ENCODE measurements around the gene RFLNA.

RFLNA gene

GRCh38 chr12:124334266-124334665 lies 39.4 kb downstream of the RFLNA start:
- H2BK120ac ChIP-seq (ENCODE audit: insufficient read depth, low read length, poor library complexity) = no peak overlapping the region
- H2BK12ac ChIP-seq (ENCODE audit: low read length) = no peak overlapping the region
- no peak overlapping the region for H4K91ac ChIP-seq (ENCODE audit: low read depth, low read length)
- no peak overlapping the region for H3K4me2 ChIP-seq (ENCODE audit: low read length)
- WGBS (ENCODE audit: extremely low coverage, insufficient coverage, insufficient read length) = no CpG with 5 or more reads among the region's 16 CpGs
- H3K79me2 ChIP-seq (ENCODE audit: control insufficient read depth, insufficient read depth, low read length, poor library complexity) = no peaks in the 10 kb centered on the region
- no peak overlapping the region for H3K18ac ChIP-seq (ENCODE audit: low read length)
- H3K79me1 ChIP-seq (ENCODE audit: low read length) = no peaks in the 10 kb centered on the region
- H3K14ac ChIP-seq (ENCODE audit: low read length) = no peak overlapping the region
- peaks cover 79 to 85% of the 10 kb centered on the region in 2 experiments for H3K36me3 ChIP-seq (ENCODE audit: control insufficient read depth in 1 of 2, insufficient read depth in 2 of 2, low read length in 2 of 2)
- H3K4me3 ChIP-seq (ENCODE audit: low read depth, low read length) = no peak overlapping the region
- H4K8ac ChIP-seq (ENCODE audit: low read depth, low read length) = no peak overlapping the region
- H3K9me3 ChIP-seq (ENCODE audit: insufficient read depth, low read depth, low read length) = peaks cover 7% of the 10 kb centered on the region
- H3K4ac ChIP-seq (ENCODE audit: low read depth, low read length) = no peak overlapping the region
- no peak overlapping the region for H2AFZ ChIP-seq (ENCODE audit: insufficient read depth, low read length, poor library complexity)
- no peak for DNase-seq
- no peak overlapping the region for H2AK5ac ChIP-seq (ENCODE audit: low read length)
- H3K9ac ChIP-seq (ENCODE audit: low read length) = no peak overlapping the region
- no peak overlapping the region for H3K27ac ChIP-seq (ENCODE audit: low read depth, low read length)
- no peak overlapping the region for H2BK5ac ChIP-seq (ENCODE audit: low read depth, low read length, poor library complexity)
- H3K23ac ChIP-seq (ENCODE audit: low read length) = no peak overlapping the region
- H3K27me3 ChIP-seq (ENCODE audit: insufficient read depth, low read length) = no peaks in the 10 kb centered on the region
- H3K4me1 ChIP-seq (ENCODE audit: control insufficient read depth in 1 of 2, insufficient read depth in 2 of 2, low read length in 2 of 2) = no peaks in the 10 kb centered on the region
- no peak overlapping the region for H4K12ac ChIP-seq (ENCODE audit: low read depth, low read length)

DNA sequence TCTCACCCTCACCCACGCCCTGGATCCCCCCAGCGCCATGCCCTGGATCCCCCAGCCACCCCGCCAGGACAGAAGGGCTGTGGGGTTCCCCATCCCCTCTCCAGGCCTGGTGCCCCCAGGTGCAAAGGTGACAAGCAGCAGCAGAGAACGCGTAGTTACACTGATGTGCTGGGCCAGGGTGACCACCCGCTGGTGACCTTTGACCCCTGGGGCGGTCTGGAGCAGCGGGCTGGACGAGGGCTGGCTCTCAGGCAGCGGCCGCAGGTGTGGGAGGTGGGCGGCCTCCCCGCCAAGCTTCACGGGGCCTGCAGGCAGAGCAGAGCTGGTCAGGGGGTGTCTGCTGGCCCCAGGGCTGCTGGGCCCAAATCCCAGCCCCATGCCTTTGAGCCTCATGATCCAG lies 40.1 kb downstream of the RFLNA start:
- H3K23ac ChIP-seq (ENCODE audit: low read length) = no peak overlapping the region
- no peak overlapping the region for H3K4me3 ChIP-seq (ENCODE audit: low read depth, low read length)
- no peaks in the 10 kb centered on the region for H3K79me1 ChIP-seq (ENCODE audit: low read length)
- no peak overlapping the region for H4K91ac ChIP-seq (ENCODE audit: low read depth, low read length)
- H3K36me3 ChIP-seq (ENCODE audit: control insufficient read depth in 1 of 2, insufficient read depth in 2 of 2, low read length in 2 of 2) = peaks cover 78 to 83% of the 10 kb centered on the region in 2 experiments
- no peak overlapping the region for H2BK5ac ChIP-seq (ENCODE audit: low read depth, low read length, poor library complexity)
- no peaks in the 10 kb centered on the region for H3K4me1 ChIP-seq (ENCODE audit: control insufficient read depth in 1 of 2, insufficient read depth in 2 of 2, low read length in 2 of 2)
- H2AFZ ChIP-seq (ENCODE audit: insufficient read depth, low read length, poor library complexity) = no peak overlapping the region
- H3K79me2 ChIP-seq (ENCODE audit: control insufficient read depth, insufficient read depth, low read length, poor library complexity) = no peaks in the 10 kb centered on the region
- no peaks in the 10 kb centered on the region for H3K27me3 ChIP-seq (ENCODE audit: insufficient read depth, low read length)
- peaks cover 7% of the 10 kb centered on the region for H3K9me3 ChIP-seq (ENCODE audit: insufficient read depth, low read depth, low read length)
- no peak overlapping the region for H4K12ac ChIP-seq (ENCODE audit: low read depth, low read length)
- no peak for DNase-seq
- no peak overlapping the region for H3K14ac ChIP-seq (ENCODE audit: low read length)
- no peak overlapping the region for H2BK120ac ChIP-seq (ENCODE audit: insufficient read depth, low read length, poor library complexity)
- no peak overlapping the region for H3K4ac ChIP-seq (ENCODE audit: low read depth, low read length)
- H3K18ac ChIP-seq (ENCODE audit: low read length) = no peak overlapping the region
- no peak overlapping the region for H3K27ac ChIP-seq (ENCODE audit: low read depth, low read length)
- no CpG with 5 or more reads among the region's 14 CpGs for WGBS (ENCODE audit: extremely low coverage, insufficient coverage, insufficient read length)
- H3K4me2 ChIP-seq (ENCODE audit: low read length) = no peak overlapping the region
- H2BK12ac ChIP-seq (ENCODE audit: low read length) = no peak overlapping the region
- H4K8ac ChIP-seq (ENCODE audit: low read depth, low read length) = no peak overlapping the region
- H3K9ac ChIP-seq (ENCODE audit: low read length) = no peak overlapping the region
- no peak overlapping the region for H2AK5ac ChIP-seq (ENCODE audit: low read length)

DNA sequence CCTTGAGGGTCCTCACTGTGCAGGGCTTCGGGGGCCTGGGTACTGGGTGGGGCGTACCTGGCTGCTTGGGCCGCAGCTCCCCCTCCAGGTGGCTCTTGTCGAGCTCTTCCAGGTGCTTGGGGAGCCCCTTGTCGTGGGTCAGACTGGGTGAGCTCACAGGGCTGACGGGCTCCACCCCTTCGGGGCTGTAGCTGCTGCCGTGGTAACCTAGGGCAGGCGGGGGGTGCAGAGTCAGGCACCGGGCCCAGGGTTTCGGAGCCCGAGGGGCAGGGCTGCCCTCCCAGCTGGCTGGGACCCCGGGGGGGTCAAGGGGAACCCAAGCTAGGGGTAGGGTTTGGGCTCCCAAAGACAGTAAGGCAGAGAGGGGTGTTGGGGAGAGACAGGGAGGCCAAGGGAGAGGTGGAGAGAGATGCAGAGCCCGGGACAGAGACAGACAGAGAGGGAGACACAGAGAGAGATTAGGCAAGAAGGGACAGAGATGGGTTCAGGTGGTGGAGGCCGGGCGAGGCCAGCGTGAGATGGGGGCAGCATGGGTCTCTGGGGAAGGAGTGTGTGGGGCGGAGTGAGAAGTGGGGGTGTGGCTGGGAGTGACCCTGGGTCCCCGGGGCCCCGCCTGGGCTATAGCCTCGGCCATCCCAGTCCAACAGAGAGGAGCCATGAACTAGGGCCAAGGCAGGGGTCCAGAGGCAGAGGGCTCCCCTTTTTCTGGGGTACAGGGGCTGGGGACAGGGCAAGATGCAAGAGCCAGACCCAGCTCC lies 40.7 kb downstream of the RFLNA start:
- no peak overlapping the region for H4K8ac ChIP-seq (ENCODE audit: low read depth, low read length)
- no peak overlapping the region for H4K91ac ChIP-seq (ENCODE audit: low read depth, low read length)
- no peak overlapping the region for H3K14ac ChIP-seq (ENCODE audit: low read length)
- no peak overlapping the region for H3K4ac ChIP-seq (ENCODE audit: low read depth, low read length)
- no peak overlapping the region for H3K23ac ChIP-seq (ENCODE audit: low read length)
- H2BK5ac ChIP-seq (ENCODE audit: low read depth, low read length, poor library complexity) = no peak overlapping the region
- H3K79me1 ChIP-seq (ENCODE audit: low read length) = no peaks in the 10 kb centered on the region
- H3K9me3 ChIP-seq (ENCODE audit: insufficient read depth, low read depth, low read length) = peaks cover 7% of the 10 kb centered on the region
- H3K18ac ChIP-seq (ENCODE audit: low read length) = no peak overlapping the region
- no CpG with 5 or more reads among the region's 21 CpGs for WGBS (ENCODE audit: extremely low coverage, insufficient coverage, insufficient read length)
- H3K36me3 ChIP-seq (ENCODE audit: control insufficient read depth in 1 of 2, insufficient read depth in 2 of 2, low read length in 2 of 2) = peaks cover 80 to 83% of the 10 kb centered on the region in 2 experiments
- no peaks in the 10 kb centered on the region for H3K4me1 ChIP-seq (ENCODE audit: control insufficient read depth in 1 of 2, insufficient read depth in 2 of 2, low read length in 2 of 2)
- no peaks in the 10 kb centered on the region for H3K27me3 ChIP-seq (ENCODE audit: insufficient read depth, low read length)
- H3K79me2 ChIP-seq (ENCODE audit: control insufficient read depth, insufficient read depth, low read length, poor library complexity) = no peaks in the 10 kb centered on the region
- H3K4me3 ChIP-seq (ENCODE audit: low read depth, low read length) = no peak overlapping the region
- H3K27ac ChIP-seq (ENCODE audit: low read depth, low read length) = no peak overlapping the region
- H2AFZ ChIP-seq (ENCODE audit: insufficient read depth, low read length, poor library complexity) = no peak overlapping the region
- no peak overlapping the region for H3K4me2 ChIP-seq (ENCODE audit: low read length)
- no peak overlapping the region for H2BK120ac ChIP-seq (ENCODE audit: insufficient read depth, low read length, poor library complexity)
- DNase-seq = no peak
- H3K9ac ChIP-seq (ENCODE audit: low read length) = no peak overlapping the region
- no peak overlapping the region for H2BK12ac ChIP-seq (ENCODE audit: low read length)
- H2AK5ac ChIP-seq (ENCODE audit: low read length) = no peak overlapping the region
- H4K12ac ChIP-seq (ENCODE audit: low read depth, low read length) = no peak overlapping the region

GRCh38 chr12:124336184-124336437 lies 41.2 kb downstream of the RFLNA start:
- no peak for DNase-seq
- Histone ChIP-seq H3K18ac (ENCODE audit: low read length) (no peak overlapping the region), H4K12ac (ENCODE audit: low read depth, low read length) (no peak overlapping the region), H3K27me3 (ENCODE audit: insufficient read depth, low read length) (no peaks in the 10 kb centered on the region), H3K23ac (ENCODE audit: low read length) (no peak overlapping the region), H3K4ac (ENCODE audit: low read depth, low read length) (no peak overlapping the region), H2BK120ac (ENCODE audit: insufficient read depth, low read length, poor library complexity) (no peak overlapping the region), H3K79me2 (ENCODE audit: control insufficient read depth, insufficient read depth, low read length, poor library complexity) (no peaks in the 10 kb centered on the region), H2BK12ac (ENCODE audit: low read length) (no peak overlapping the region), H2AFZ (ENCODE audit: insufficient read depth, low read length, poor library complexity) (no peak overlapping the region), H3K4me2 (ENCODE audit: low read length) (no peak overlapping the region), H3K4me3 (ENCODE audit: low read depth, low read length) (no peak overlapping the region), H3K27ac (ENCODE audit: low read depth, low read length) (no peak overlapping the region), H2AK5ac (ENCODE audit: low read length) (no peak overlapping the region), H3K36me3 (ENCODE audit: control insufficient read depth in 1 of 2, insufficient read depth in 2 of 2, low read length in 2 of 2) (peaks cover 80 to 84% of the 10 kb centered on the region in 2 experiments), H4K8ac (ENCODE audit: low read depth, low read length) (no peak overlapping the region), H2BK5ac (ENCODE audit: low read depth, low read length, poor library complexity) (no peak overlapping the region), H3K14ac (ENCODE audit: low read length) (no peak overlapping the region), H3K79me1 (ENCODE audit: low read length) (no peaks in the 10 kb centered on the region), H3K9ac (ENCODE audit: low read length) (no peak overlapping the region), H3K9me3 (ENCODE audit: insufficient read depth, low read depth, low read length) (peaks cover 7% of the 10 kb centered on the region), H3K4me1 (ENCODE audit: control insufficient read depth in 1 of 2, insufficient read depth in 2 of 2, low read length in 2 of 2) (no peaks in the 10 kb centered on the region), H4K91ac (ENCODE audit: low read depth, low read length) (no peak overlapping the region)
- no CpG with 5 or more reads among the region's 12 CpGs for WGBS (ENCODE audit: extremely low coverage, insufficient coverage, insufficient read length)

All from trophoblast cell (in vitro differentiated cells and primary cell).